Body of pancreas (tissue), 4 donors: ENCODE data around the gene KCND3. TPM values are rescaled to one million over a fixed set of nuclear protein-coding genes. Genes with fewer than 3 reads are reported as not detected.
A peak's percentile ranks its signal among the peaks of the same experiment; 100 is the strongest.

ENCODE experiments used
- ATAC-seq: fragments of 150-250 bp; one replicate; pipeline ENCODE4 v1.9.1; 2016
- DNase-seq, 4 donors: peaks; one replicate each; pipeline ENCODE4 v3.0.0-alpha.2; 2019
- H3K27ac ChIP-seq, 4 donors: fragments of 200-600 bp; sonication (generic); 1 replicate in 3 of 4; 2 replicates in 1 of 4; pipeline versions ENCODE4 v1.5.1 to v1.6.1; 2016 to 2019; ENCODE audit warnings: mild to moderate bottlenecking in 1 of 4, mixed read lengths in 1 of 4, moderate library complexity in 1 of 4
- H3K27me3 ChIP-seq, 2 donors: fragments of 200-600 bp; sonication (generic); one replicate each; pipeline ENCODE4 v1.6.0; 2016; ENCODE audit warnings: mild to moderate bottlenecking in 1 of 2
- H3K36me3 ChIP-seq, 2 donors: fragments of 200-600 bp; sonication (generic); replicated peaks in 1 of 2; 2 replicates each; pipeline ENCODE4 v1.5.1; 2016; ENCODE audit warnings: low read depth in 2 of 2; ENCODE audit not compliant: insufficient read depth in 1 of 2
- H3K4me1 ChIP-seq: fragments of 200-600 bp; sonication (generic); one replicate; pipeline ENCODE4 v1.6.0; 2016
- H3K4me3 ChIP-seq, 2 donors: fragments of 200-600 bp; sonication (generic); 1 replicate in 1 of 2; 2 replicates in 1 of 2; pipeline ENCODE4 v1.5.1; 2016 to 2019
- H3K9me3 ChIP-seq, 3 donors: fragments of 200-600 bp; sonication (generic); 1 replicate in 2 of 3; 2 replicates in 1 of 3; pipeline ENCODE4 v1.5.1; 2016
- CTCF ChIP-seq, 7 experiments: fragments of 450-650 bp in 4 of 7; fragments of 200-600 bp in 3 of 7; sonication (generic) in 3 of 7; IDR thresholded peaks; one replicate each; pipeline ENCODE4 v1.5.1; 2016 to 2019; ENCODE audit warnings: antibody characterized with exemption in 7 of 7
- POLR2A ChIP-seq, 3 donors: fragments of 450-650 bp; IDR thresholded peaks; one replicate each; pipeline ENCODE4 v1.6.1; 2016; ENCODE audit warnings: antibody characterized with exemption in 3 of 3, mild to moderate bottlenecking in 2 of 3
- WGBS, 2 donors: methylation state at CpG; one replicate each; pipeline ENCODE4 v1.1.5; 2017; 5-methylcytosine and 5-hydroxymethylcytosine counted together
- intact Hi-C: fragments of 100-400 bp; cut with DNase I; formaldehyde crosslinking; loops from one replicate; pipeline ENCODE4 v1.15.1; 2023
- total RNA-seq, 2 donors: library from RNA; depleted of rRNA; stranded (reverse); fragments of >200 nt; gene quantifications; one replicate each; pipeline ENCODE4 v1.1.0, GENCODE V29; 2016

Gene KCND3
- total RNA-seq, 2 donors from 2014 or later = 7.6 to 15.0 TPM

GRCh38 chr1:111792249-111792648 lies 197.2 kb downstream of the KCND3 start:
- ATAC-seq = no peak
- intact Hi-C loops = loop anchor here (10.0 kb wide), 1 partner anchor 193 kb away; the partner anchor contains the start of gene KCND3

GRCh38 chr1:111791776-111792175 lies 197.7 kb downstream of the KCND3 start:
- DNase-seq = no peak
- Histone ChIP-seq H3K9me3 (no peaks in the 10 kb centered on the region), H3K27me3 (no peaks in the 10 kb centered on the region), H3K27ac (no peak overlapping the region), H3K4me1 (no peaks in the 10 kb centered on the region), H3K4me3 (no peak overlapping the region), H3K36me3 (no peaks in the 10 kb centered on the region)
- intact Hi-C loops = loop anchor here (10.0 kb wide), 1 partner anchor 193 kb away; the partner anchor contains the start of gene KCND3
- no peak for ATAC-seq
- 60 to 72% methylated on average over 6 of the region's 6 CpGs for WGBS, 2 donors
- no peak for TF ChIP-seq CTCF (IDR thresholded peaks at IDR 0.05)
- TF ChIP-seq POLR2A (IDR thresholded peaks at IDR 0.05) = no peak

More at GRCh38 chr1:111792249-111792648, 197.2 kb downstream of the KCND3 start:
- no peak overlapping the region for H3K27ac ChIP-seq
- no peaks in the 10 kb centered on the region for H3K9me3 ChIP-seq
- H3K4me1 ChIP-seq = no peaks in the 10 kb centered on the region
- no peaks in the 10 kb centered on the region for H3K27me3 ChIP-seq
- no peak for DNase-seq
- no peak overlapping the region for H3K4me3 ChIP-seq
- WGBS, 2 donors = 49 to 53% methylated on average over 5 of the region's 5 CpGs
- TF ChIP-seq POLR2A (IDR thresholded peaks at IDR 0.05) (no peak), CTCF (IDR thresholded peaks at IDR 0.05) (no peak)
- H3K36me3 ChIP-seq = no peaks in the 10 kb centered on the region

- peaks cover 5% of the 10 kb centered on the region for H3K4me1 ChIP-seq
- H3K9me3 ChIP-seq = no peaks in the 10 kb centered on the region
- intact Hi-C loops = loop anchor here (10.0 kb wide), 1 partner anchor 195 kb away; the partner anchor contains the start of gene KCND3
- H3K27me3 ChIP-seq = no peaks in the 10 kb centered on the region
- 83 to 89% methylated on average over 2 of the region's 2 CpGs for WGBS, 2 donors
- H3K27ac ChIP-seq = no peak overlapping the region
- no peaks in the 10 kb centered on the region for H3K36me3 ChIP-seq
- DNase-seq = peak in 1 of 4 donors; percentile 22
- TF ChIP-seq POLR2A (IDR thresholded peaks at IDR 0.05) = no peak
- peak in 4 of 7 experiments; percentile 16 to 31 (median 23) for TF ChIP-seq CTCF (IDR thresholded peaks at IDR 0.05)
- ATAC-seq = peak; percentile 56
- H3K4me3 ChIP-seq = no peak overlapping the region
Measured at GRCh38 chr1:111789666-111790316, 199.7 kb downstream of the KCND3 start.

- no peak for TF ChIP-seq CTCF (IDR thresholded peaks at IDR 0.05)
- TF ChIP-seq POLR2A (IDR thresholded peaks at IDR 0.05) = no peak
- intact Hi-C loops = no loop called here
- 64 to 80% methylated on average over 5 of the region's 5 CpGs for WGBS, 2 donors
- no peaks in the 10 kb centered on the region for H3K9me3 ChIP-seq
- ATAC-seq = peak; percentile 27
- H3K4me1 ChIP-seq = peaks cover 12% of the 10 kb centered on the region
- H3K27me3 ChIP-seq = no peaks in the 10 kb centered on the region
- no peak overlapping the region for H3K27ac ChIP-seq
- H3K36me3 ChIP-seq = no peaks in the 10 kb centered on the region
- no peak overlapping the region for H3K4me3 ChIP-seq
- DNase-seq = peak in 1 of 4 donors; percentile 16
Measured at GRCh38 chr1:111789142-111789541, 200.3 kb downstream of the KCND3 start.
